ENCODE results near the gene TSPOAP1.
"Not testable (repeated sequence)": the region's sequence is repeated elsewhere in the genome, so short reads cannot be mapped to it uniquely, and the experiment has no call there.

The TSPOAP1 gene

DNA sequence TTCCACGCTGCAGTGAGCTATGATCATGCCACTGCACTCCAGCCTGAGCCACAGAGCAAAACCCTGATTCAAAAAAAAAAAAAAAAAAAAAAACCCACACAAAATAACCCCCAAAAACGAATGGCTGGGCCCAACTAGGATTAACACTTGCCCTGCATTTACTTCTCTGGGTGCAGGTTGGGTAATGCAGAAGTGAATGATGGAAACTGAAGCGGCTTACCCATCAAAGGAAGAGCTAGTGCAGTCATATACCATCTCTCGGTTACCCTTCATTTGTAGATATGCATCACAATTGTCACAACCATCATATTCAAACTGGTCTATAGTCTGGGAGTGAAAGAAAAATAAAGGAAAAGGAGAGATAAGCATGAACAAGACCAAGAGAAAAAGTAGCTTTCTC lies 22.6 kb upstream of the TSPOAP1 start:
- Histone ChIP-seq H3K27me3 (replicated peaks; ENCODE audit: control insufficient read depth, insufficient read depth, low read length, poor library complexity, severe bottlenecking) (no peaks in the 10 kb centered on the region), H3K4me1 (ENCODE audit: control insufficient read depth, insufficient read depth, low read length, poor library complexity, severe bottlenecking) (peaks cover 23% of the 10 kb centered on the region), H3K36me3 (ENCODE audit: control insufficient read depth, insufficient read depth, low read length) (peaks cover 39% of the 10 kb centered on the region), H3K4me3 (ENCODE audit: insufficient read depth, low read depth, low read length, poor library complexity, severe bottlenecking) (peak overlapping the region; percentile 85), H3K9me3 (ENCODE audit: control insufficient read depth, low read length) (no peaks in the 10 kb centered on the region), H3K27ac (ENCODE audit: insufficient read depth, low read length, poor library complexity, severe bottlenecking) (peak overlapping the region; percentile 91)
- no peak for DNase-seq

DNA sequence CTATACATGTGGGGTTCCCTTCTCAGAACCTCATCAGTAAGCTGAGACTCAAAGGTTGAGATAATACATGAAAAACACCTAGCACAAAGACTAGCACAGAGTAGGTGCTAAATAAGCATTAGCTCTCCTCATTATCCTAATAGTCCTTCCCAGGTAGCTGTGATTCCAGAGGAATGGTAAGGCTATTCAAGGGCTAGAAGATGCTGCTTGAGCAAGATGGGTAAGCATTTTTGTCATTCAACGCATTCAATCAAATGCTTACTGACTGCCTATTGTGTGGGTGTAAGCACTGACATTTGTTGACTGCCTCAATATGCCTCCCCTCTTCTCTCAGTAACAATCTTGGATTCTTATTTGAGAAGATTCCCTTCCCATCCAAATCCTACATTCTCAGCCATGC lies 19.4 kb upstream of the TSPOAP1 start:
- H3K36me3 ChIP-seq (ENCODE audit: control insufficient read depth, insufficient read depth, low read length) = peaks cover 46% of the 10 kb centered on the region
- H3K9me3 ChIP-seq (ENCODE audit: control insufficient read depth, low read length) = no peaks in the 10 kb centered on the region
- H3K4me1 ChIP-seq (ENCODE audit: control insufficient read depth, insufficient read depth, low read length, poor library complexity, severe bottlenecking) = peaks cover 40% of the 10 kb centered on the region
- H3K27ac ChIP-seq (ENCODE audit: insufficient read depth, low read length, poor library complexity, severe bottlenecking) = peak overlapping the region; percentile 19
- DNase-seq = no peak
- H3K27me3 ChIP-seq (replicated peaks; ENCODE audit: control insufficient read depth, insufficient read depth, low read length, poor library complexity, severe bottlenecking) = no peaks in the 10 kb centered on the region
- no peak overlapping the region for H3K4me3 ChIP-seq (ENCODE audit: insufficient read depth, low read depth, low read length, poor library complexity, severe bottlenecking)

DNA sequence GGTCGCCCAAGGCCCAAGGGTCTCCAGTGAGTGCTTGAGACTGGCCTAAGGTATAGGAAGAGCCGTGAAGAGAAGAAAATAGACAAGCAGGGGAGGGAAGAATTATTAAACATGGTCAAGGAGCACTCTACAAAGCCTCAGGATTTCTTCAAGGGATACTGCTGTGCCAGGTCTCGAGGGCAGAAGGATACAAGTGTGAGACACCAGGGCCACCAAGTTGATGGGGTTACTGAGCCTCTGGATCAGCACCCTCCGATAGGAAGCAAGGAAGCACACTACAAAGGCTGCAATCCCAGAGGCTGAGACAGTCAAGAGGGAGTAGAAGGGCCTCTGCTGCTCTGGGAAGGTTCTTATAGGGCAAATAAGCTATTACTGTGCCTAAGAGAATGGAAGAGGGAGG lies 16.9 kb upstream of the TSPOAP1 start:
- H3K4me3 ChIP-seq (ENCODE audit: insufficient read depth, low read depth, low read length, poor library complexity, severe bottlenecking) = no peak overlapping the region
- H3K27me3 ChIP-seq (replicated peaks; ENCODE audit: control insufficient read depth, insufficient read depth, low read length, poor library complexity, severe bottlenecking) = no peaks in the 10 kb centered on the region
- H3K4me1 ChIP-seq (ENCODE audit: control insufficient read depth, insufficient read depth, low read length, poor library complexity, severe bottlenecking) = peaks cover 43% of the 10 kb centered on the region
- no peaks in the 10 kb centered on the region for H3K9me3 ChIP-seq (ENCODE audit: control insufficient read depth, low read length)
- H3K27ac ChIP-seq (ENCODE audit: insufficient read depth, low read length, poor library complexity, severe bottlenecking) = peak overlapping the region; percentile 98
- DNase-seq = no peak
- peaks cover 46% of the 10 kb centered on the region for H3K36me3 ChIP-seq (ENCODE audit: control insufficient read depth, insufficient read depth, low read length)

- Histone ChIP-seq H3K36me3 (ENCODE audit: control insufficient read depth, insufficient read depth, low read length) (peaks cover 43% of the 10 kb centered on the region), H3K27me3 (replicated peaks; ENCODE audit: control insufficient read depth, insufficient read depth, low read length, poor library complexity, severe bottlenecking) (no peaks in the 10 kb centered on the region), H3K4me1 (ENCODE audit: control insufficient read depth, insufficient read depth, low read length, poor library complexity, severe bottlenecking) (peaks cover 50% of the 10 kb centered on the region), H3K9me3 (ENCODE audit: control insufficient read depth, low read length) (no peaks in the 10 kb centered on the region), H3K4me3 (ENCODE audit: insufficient read depth, low read depth, low read length, poor library complexity, severe bottlenecking) (peak overlapping the region; percentile 44), H3K27ac (ENCODE audit: insufficient read depth, low read length, poor library complexity, severe bottlenecking) (peak overlapping the region; percentile 98)
- DNase-seq = peak; percentile 51 to 61 (median 55)
These were observed 16.2 kb upstream of the TSPOAP1 start for GRCh38 chr17:58344791-58345157.

- H3K27me3 ChIP-seq (replicated peaks; ENCODE audit: control insufficient read depth, insufficient read depth, low read length, poor library complexity, severe bottlenecking) = no peaks in the 10 kb centered on the region
- H3K36me3 ChIP-seq (ENCODE audit: control insufficient read depth, insufficient read depth, low read length) = peaks cover 38% of the 10 kb centered on the region
- H3K9me3 ChIP-seq (ENCODE audit: control insufficient read depth, low read length) = no peaks in the 10 kb centered on the region
- peak; percentile 85 to 89 (median 88) for DNase-seq
- peak overlapping the region; percentile 98 for H3K27ac ChIP-seq (ENCODE audit: insufficient read depth, low read length, poor library complexity, severe bottlenecking)
- peak overlapping the region; percentile 44 for H3K4me3 ChIP-seq (ENCODE audit: insufficient read depth, low read depth, low read length, poor library complexity, severe bottlenecking)
- peaks cover 55% of the 10 kb centered on the region for H3K4me1 ChIP-seq (ENCODE audit: control insufficient read depth, insufficient read depth, low read length, poor library complexity, severe bottlenecking)
These were observed 15.6 kb upstream of the TSPOAP1 start for GRCh38 chr17:58344047-58344790.

GRCh38 chr17:58343131-58343530 lies 14.5 kb upstream of the TSPOAP1 start:
- Histone ChIP-seq H3K9me3 (ENCODE audit: control insufficient read depth, low read length) (no peaks in the 10 kb centered on the region), H3K27ac (ENCODE audit: insufficient read depth, low read length, poor library complexity, severe bottlenecking) (peak overlapping the region; percentile 98), H3K4me3 (ENCODE audit: insufficient read depth, low read depth, low read length, poor library complexity, severe bottlenecking) (peak overlapping the region; percentile 44), H3K36me3 (ENCODE audit: control insufficient read depth, insufficient read depth, low read length) (peaks cover 27% of the 10 kb centered on the region), H3K27me3 (replicated peaks; ENCODE audit: control insufficient read depth, insufficient read depth, low read length, poor library complexity, severe bottlenecking) (no peaks in the 10 kb centered on the region), H3K4me1 (ENCODE audit: control insufficient read depth, insufficient read depth, low read length, poor library complexity, severe bottlenecking) (peaks cover 66% of the 10 kb centered on the region)
- no peak for DNase-seq

DNA sequence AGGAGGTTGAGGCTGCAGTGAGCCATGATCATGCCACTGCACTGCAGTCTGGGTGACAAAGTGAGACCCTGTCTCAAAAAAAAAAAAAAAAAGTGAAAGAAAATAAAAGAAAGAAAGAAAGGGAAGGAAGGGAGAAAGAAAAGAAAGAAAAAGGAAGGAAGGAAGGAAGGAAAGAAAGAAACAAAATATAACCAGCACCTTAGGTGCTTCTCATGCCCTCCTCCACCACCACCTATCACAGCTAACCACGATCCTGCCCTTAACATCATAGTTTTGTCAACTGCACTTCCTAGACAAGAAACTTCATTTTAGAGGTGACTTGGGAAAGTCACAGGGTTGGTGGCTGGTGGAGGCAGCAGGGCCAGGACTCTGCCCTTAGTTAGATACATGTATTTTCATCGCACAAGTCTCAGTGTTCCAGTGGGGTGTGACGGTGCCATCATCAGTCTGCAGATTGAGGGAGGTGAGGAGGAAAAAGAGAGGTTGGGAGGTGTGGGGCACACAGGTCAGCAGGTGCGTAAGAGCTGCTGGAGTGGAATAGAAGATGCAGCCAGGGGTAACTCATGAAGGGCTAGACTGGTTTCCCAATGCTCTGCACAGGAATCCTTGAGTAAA lies 13.4 kb upstream of the TSPOAP1 start:
- peaks cover 74% of the 10 kb centered on the region for H3K4me1 ChIP-seq (ENCODE audit: control insufficient read depth, insufficient read depth, low read length, poor library complexity, severe bottlenecking)
- H3K27me3 ChIP-seq (replicated peaks; ENCODE audit: control insufficient read depth, insufficient read depth, low read length, poor library complexity, severe bottlenecking) = no peaks in the 10 kb centered on the region
- no peaks in the 10 kb centered on the region for H3K9me3 ChIP-seq (ENCODE audit: control insufficient read depth, low read length)
- H3K4me3 ChIP-seq (ENCODE audit: insufficient read depth, low read depth, low read length, poor library complexity, severe bottlenecking) = peak overlapping the region; percentile 30
- no peak for DNase-seq
- H3K27ac ChIP-seq (ENCODE audit: insufficient read depth, low read length, poor library complexity, severe bottlenecking) = peak overlapping the region; percentile 98
- H3K36me3 ChIP-seq (ENCODE audit: control insufficient read depth, insufficient read depth, low read length) = peaks cover 15% of the 10 kb centered on the region

GRCh38 chr17:58341136-58341860 lies 12.7 kb upstream of the TSPOAP1 start:
- H3K36me3 ChIP-seq (ENCODE audit: control insufficient read depth, insufficient read depth, low read length); H3K27me3 ChIP-seq (replicated peaks; ENCODE audit: control insufficient read depth, insufficient read depth, low read length, poor library complexity, severe bottlenecking); H3K9me3 ChIP-seq (ENCODE audit: control insufficient read depth, low read length); DNase-seq; H3K4me3 ChIP-seq (ENCODE audit: insufficient read depth, low read depth, low read length, poor library complexity, severe bottlenecking): not testable (repeated sequence)
- H3K4me1 ChIP-seq (ENCODE audit: control insufficient read depth, insufficient read depth, low read length, poor library complexity, severe bottlenecking) = peaks cover 77% of the 10 kb centered on the region
- peak overlapping the region; percentile 98 for H3K27ac ChIP-seq (ENCODE audit: insufficient read depth, low read length, poor library complexity, severe bottlenecking)

GRCh38 chr17:58340405-58340876 lies 11.8 kb upstream of the TSPOAP1 start:
- Histone ChIP-seq H3K4me3 (ENCODE audit: insufficient read depth, low read depth, low read length, poor library complexity, severe bottlenecking) (peak overlapping the region; percentile 98), H3K27ac (ENCODE audit: insufficient read depth, low read length, poor library complexity, severe bottlenecking) (peak overlapping the region; percentile 98), H3K9me3 (ENCODE audit: control insufficient read depth, low read length) (no peaks in the 10 kb centered on the region), H3K4me1 (ENCODE audit: control insufficient read depth, insufficient read depth, low read length, poor library complexity, severe bottlenecking) (peaks cover 82% of the 10 kb centered on the region), H3K36me3 (ENCODE audit: control insufficient read depth, insufficient read depth, low read length) (peaks cover under 1% of the 10 kb centered on the region), H3K27me3 (replicated peaks; ENCODE audit: control insufficient read depth, insufficient read depth, low read length, poor library complexity, severe bottlenecking) (no peaks in the 10 kb centered on the region)
- DNase-seq = no peak

All from effector memory CD4-positive, alpha-beta T cell (primary cell).